B cell (primary cell): Measurements from ENCODE around the gene SMAD7. TPM values are rescaled to one million over a fixed set of nuclear protein-coding genes. Genes with fewer than 3 reads are reported as not detected.

ENCODE experiments used
- ATAC-seq: fragments of 200-7000 bp; cut with Tn5 transposase; one replicate; pipeline ENCODE4 v1.10.0; 2021; ENCODE audit warnings: low read depth, mild to moderate bottlenecking, moderate number of reproducible peaks, moderate library complexity
- CTCF ChIA-PET: fragments of 350-600 bp; sonication (Branson Sonifier 250); formaldehyde crosslinking; loops from one replicate; lab custom pipeline; 2021; ENCODE audit warnings: antibody characterized with exemption, inconsistent platforms; lab: Charles Lee
- POLR2A ChIA-PET: fragments of 350-600 bp; sonication (Branson Sonifier 250); formaldehyde crosslinking; loops from one replicate; lab custom pipeline; 2021; ENCODE audit warnings: antibody characterized with exemption; lab: Charles Lee
- DNase-seq: peaks from one replicate; pipeline ENCODE4 v3.0.0; 2013
- H2AFZ ChIP-seq: 2 replicates; pipeline ENCODE4 v1.6.1; 2012; ENCODE audit warnings: mild to moderate bottlenecking, low read depth, low read length; ENCODE audit not compliant: insufficient read depth, poor library complexity, severe bottlenecking
- H3K27ac ChIP-seq, 2 donors: 1 replicate in 1 of 2; 2 replicates in 1 of 2; pipeline ENCODE4 v1.5.1; 2012 to 2013; ENCODE audit warnings: low read length in 2 of 2, mild to moderate bottlenecking in 2 of 2, moderate library complexity in 1 of 2
- H3K27me3 ChIP-seq, 4 experiments: fragments of 200-600 bp in 1 of 4; sonication (generic) in 1 of 4; replicated peaks in 1 of 4; 1 replicate in 2 of 4; 2 replicates in 2 of 4; pipeline versions ENCODE4 v1.6.1 to v1.7.0; 2013 to 2016; ENCODE audit warnings: low read length in 3 of 4, mild to moderate bottlenecking in 2 of 4, mixed read lengths in 1 of 4, moderate library complexity in 1 of 4; ENCODE audit not compliant: insufficient read depth in 4 of 4, control insufficient read depth in 3 of 4; ENCODE audit errors: control extremely low read depth in 1 of 4
- H3K36me3 ChIP-seq, 2 experiments: replicated peaks in 1 of 2; 1 replicate in 1 of 2; 2 replicates in 1 of 2; pipeline versions ENCODE4 v1.6.1 to v1.7.1; 2013; ENCODE audit warnings: low read length in 1 of 2; ENCODE audit not compliant: insufficient read depth in 2 of 2, control insufficient read depth in 1 of 2; ENCODE audit errors: control extremely low read depth in 1 of 2, extremely low read depth in 1 of 2
- H3K4me1 ChIP-seq, 2 donors: fragments of 200-600 bp in 1 of 2; sonication (generic) in 1 of 2; 1 replicate in 1 of 2; 2 replicates in 1 of 2; pipeline versions ENCODE4 v1.5.1 to v1.6.1; 2013 to 2017; ENCODE audit warnings: low read length in 2 of 2; ENCODE audit not compliant: control insufficient read depth in 2 of 2, insufficient read depth in 2 of 2
- H3K4me2 ChIP-seq: replicated peaks from 2 replicates; pipeline ENCODE3; 2012; ENCODE audit warnings: mild to moderate bottlenecking, low read depth, low read length; ENCODE audit not compliant: poor library complexity, severe bottlenecking
- H3K4me3 ChIP-seq, 5 experiments: fragments of 200-600 bp in 1 of 5; sonication (generic) in 1 of 5; 1 replicate in 3 of 5; 2 replicates in 2 of 5; pipeline versions ENCODE4 v1.5.1 to v1.7.0; 2011 to 2016; ENCODE audit warnings: low read length in 4 of 5, mild to moderate bottlenecking in 4 of 5, low read depth in 2 of 5, control low read depth in 1 of 5, moderate library complexity in 1 of 5; ENCODE audit not compliant: insufficient read depth in 1 of 5; ENCODE audit errors: control extremely low read depth in 1 of 5, extremely low read depth in 1 of 5
- H3K79me2 ChIP-seq: fragments of 200-600 bp; sonication (generic); one replicate; pipeline ENCODE4 v1.6.0; 2016; ENCODE audit warnings: low read length; ENCODE audit not compliant: control insufficient read depth, insufficient read depth
- H3K9ac ChIP-seq: fragments of 200-600 bp; sonication (generic); 2 replicates; pipeline ENCODE4 v1.6.1; 2017; ENCODE audit warnings: mild to moderate bottlenecking, low read length, moderate library complexity
- H3K9me3 ChIP-seq, 3 donors: one replicate each; pipeline versions ENCODE4 v1.6.1 to v1.7.1; 2013; ENCODE audit warnings: low read length in 2 of 3; ENCODE audit not compliant: control insufficient read depth in 2 of 3, insufficient read depth in 1 of 3; ENCODE audit errors: control extremely low read depth in 1 of 3
- H4K20me1 ChIP-seq: 2 replicates; pipeline ENCODE4 v1.6.0; 2012; ENCODE audit warnings: mild to moderate bottlenecking, low read length; ENCODE audit not compliant: insufficient read depth, control insufficient read depth, poor library complexity, severe bottlenecking
- H3K27ac Mint-ChIP-seq: one replicate; pipeline ENCODE4 v1.8.0; 2021; ENCODE audit warnings: mixed read lengths
- H3K27me3 Mint-ChIP-seq: one replicate; pipeline ENCODE4 v1.8.0; 2021; ENCODE audit warnings: mixed read lengths
- H3K4me1 Mint-ChIP-seq: one replicate; pipeline ENCODE4 v1.8.0; 2021; ENCODE audit warnings: mixed read lengths
- H3K4me3 Mint-ChIP-seq: one replicate; pipeline ENCODE4 v1.8.0; 2021; ENCODE audit warnings: mixed read lengths
- H3K9me3 Mint-ChIP-seq: one replicate; pipeline ENCODE4 v1.8.0; 2022; ENCODE audit warnings: mixed read lengths; ENCODE audit not compliant: insufficient read depth
- EZH2 ChIP-seq: IDR thresholded peaks from 2 replicates; pipeline ENCODE4 v1.6.1; 2012; ENCODE audit warnings: borderline replicate concordance, low read depth, mild to moderate bottlenecking, moderate library complexity, low read length; ENCODE audit not compliant: insufficient read depth, poor library complexity, severe bottlenecking
- WGBS: methylation state at CpG from one replicate; pipeline ENCODE4 v1.1.5; 2013; ENCODE audit warnings: missing lambda C conversion rate; ENCODE audit not compliant: insufficient coverage; 5-methylcytosine and 5-hydroxymethylcytosine counted together
- intact Hi-C: fragments of 100-400 bp; cut with micrococcal nuclease; formaldehyde crosslinking; loops from one replicate; pipeline ENCODE4 v1.10.0; 2022
- polyA plus RNA-seq: library from polyadenylated mRNA; depleted of rRNA; stranded (reverse); fragments of >200 nt; gene quantifications from 2 replicates; pipeline ENCODE4 v1.2.3, GENCODE V29; 2012
- total RNA-seq, 2 donors: library from RNA; stranded (reverse); fragments of 120-200 nt in 1 of 2; gene quantifications; 1 replicate in 1 of 2; 2 replicates in 1 of 2; pipeline versions ENCODE4 v1.2.3 to v1.2.4, GENCODE V29; 2013 to 2022
- TF ChIP-seq, protein P1 (sequence below): fragments of 200-600 bp; IDR thresholded peaks from one replicate; pipeline ENCODE4 v1.8.0; 2022; ENCODE audit warnings: antibody characterized with exemption, mild to moderate bottlenecking

Gene SMAD7
- total and polyA plus RNA-seq, 2 donors (not counting 1 experiment from before 2014, with no cell fraction given) = 10.1 to 20.9 TPM

DNA sequence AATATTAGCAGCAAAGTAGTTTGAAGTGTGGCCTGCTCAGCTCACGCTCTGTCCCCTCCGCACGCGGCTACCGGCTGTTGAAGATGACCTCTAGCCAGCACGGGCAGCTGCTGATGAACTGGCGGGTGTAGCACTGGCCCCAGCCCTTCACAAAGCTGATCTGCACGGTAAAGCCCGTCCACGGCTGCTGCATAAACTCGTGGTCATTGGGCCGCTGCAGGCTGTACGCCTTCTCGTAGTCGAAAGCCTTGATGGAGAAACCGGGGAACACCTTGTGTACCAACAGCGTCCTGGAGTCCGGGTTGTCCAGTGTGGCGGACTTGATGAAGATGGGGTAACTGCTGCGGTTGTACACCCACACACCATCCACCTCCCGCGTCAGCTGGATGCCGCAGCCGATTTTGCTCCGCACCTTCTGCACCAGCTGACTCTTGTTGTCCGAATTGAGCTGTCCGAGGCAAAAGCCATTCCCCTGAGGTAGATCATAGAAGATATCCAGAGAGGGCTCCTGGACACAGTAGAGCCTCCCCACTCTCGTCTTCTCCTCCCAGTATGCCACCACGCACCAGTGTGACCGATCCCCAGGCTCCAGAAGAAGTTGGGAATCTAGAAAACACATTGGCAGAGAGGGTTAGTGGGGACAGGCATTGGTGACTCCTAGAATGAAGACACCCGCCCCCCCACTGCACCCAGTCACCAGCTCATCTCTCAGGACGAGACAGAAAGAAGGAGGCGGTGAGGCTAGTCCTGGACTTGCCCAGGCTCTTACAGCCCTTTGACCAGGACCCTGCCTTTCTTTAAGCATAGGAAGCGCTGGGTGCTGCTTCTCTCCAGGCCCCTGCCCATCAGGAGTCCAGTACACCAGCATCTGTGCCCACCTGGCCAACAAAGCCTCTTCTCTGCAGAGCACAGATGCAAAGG, 29.2 kb downstream of the SMAD7 start:
- H3K4me2 ChIP-seq = no peak overlapping the region
- 98% methylated on average over 23 of the region's 34 CpGs for WGBS
- intact Hi-C loops = no loop called here
- TF ChIP-seq EZH2 = no peak
- TF ChIP-seq, protein P1, sequence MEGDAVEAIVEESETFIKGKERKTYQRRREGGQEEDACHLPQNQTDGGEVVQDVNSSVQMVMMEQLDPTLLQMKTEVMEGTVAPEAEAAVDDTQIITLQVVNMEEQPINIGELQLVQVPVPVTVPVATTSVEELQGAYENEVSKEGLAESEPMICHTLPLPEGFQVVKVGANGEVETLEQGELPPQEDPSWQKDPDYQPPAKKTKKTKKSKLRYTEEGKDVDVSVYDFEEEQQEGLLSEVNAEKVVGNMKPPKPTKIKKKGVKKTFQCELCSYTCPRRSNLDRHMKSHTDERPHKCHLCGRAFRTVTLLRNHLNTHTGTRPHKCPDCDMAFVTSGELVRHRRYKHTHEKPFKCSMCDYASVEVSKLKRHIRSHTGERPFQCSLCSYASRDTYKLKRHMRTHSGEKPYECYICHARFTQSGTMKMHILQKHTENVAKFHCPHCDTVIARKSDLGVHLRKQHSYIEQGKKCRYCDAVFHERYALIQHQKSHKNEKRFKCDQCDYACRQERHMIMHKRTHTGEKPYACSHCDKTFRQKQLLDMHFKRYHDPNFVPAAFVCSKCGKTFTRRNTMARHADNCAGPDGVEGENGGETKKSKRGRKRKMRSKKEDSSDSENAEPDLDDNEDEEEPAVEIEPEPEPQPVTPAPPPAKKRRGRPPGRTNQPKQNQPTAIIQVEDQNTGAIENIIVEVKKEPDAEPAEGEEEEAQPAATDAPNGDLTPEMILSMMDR = no peak
- no peaks in the 10 kb centered on the region for H3K27me3 ChIP-seq
- ChIA-PET POLR2A (interaction anchor here (1.1 kb wide), 1 partner anchor 13 kb away, joined by 3 read pairs; no protein-coding TSS in a partner anchor), CTCF (interaction anchor here (1.0 kb wide), 1 partner anchor 30 kb away, joined by 3 read pairs; no protein-coding TSS in a partner anchor)
- no peak overlapping the region for H3K4me3 ChIP-seq
- no peak overlapping the region for H3K27ac ChIP-seq
- no peaks in the 10 kb centered on the region for H4K20me1 ChIP-seq
- no peak overlapping the region for H3K9ac ChIP-seq
- no peak overlapping the region for H2AFZ ChIP-seq
- DNase-seq (no peak), ATAC-seq (no peak)
- Mint-ChIP-seq H3K9me3 (no peaks in the 10 kb centered on the region), H3K27ac (no peak overlapping the region), H3K4me3 (no peak overlapping the region), H3K27me3 (no peaks in the 10 kb centered on the region), H3K4me1 (peaks cover 52% of the 10 kb centered on the region)
- H3K9me3 ChIP-seq = no peaks in the 10 kb centered on the region
- peaks cover 30 to 48% of the 10 kb centered on the region in 2 donors for H3K4me1 ChIP-seq
- peaks cover 42% of the 10 kb centered on the region for H3K79me2 ChIP-seq
- peaks cover 0 to 12% of the 10 kb centered on the region in 2 experiments for H3K36me3 ChIP-seq
